GM12873 (cell line): ENCODE results near the gene ATAD3B.

Experiments used
- CTCF ChIP-seq: IDR thresholded peaks from 2 replicates; pipeline ENCODE4 v1.5.1; 2012; ENCODE audit warnings: low read depth, mild to moderate bottlenecking, moderate library complexity, low read length, control low read depth; ENCODE audit not compliant: insufficient read depth; ENCODE audit errors: missing control alignments

ATAD3B gene

GRCh38 chr1:1537626-1538250, 66.2 kb downstream of the ATAD3B start:
- no peak for TF ChIP-seq CTCF

- no peak for TF ChIP-seq CTCF
Observed at GRCh38 chr1:1538334-1538733, 66.8 kb downstream of the ATAD3B start.

- TF ChIP-seq CTCF = no peak
Observed at GRCh38 chr1:1538989-1539309, 67.4 kb downstream of the ATAD3B start.

- no peak for TF ChIP-seq CTCF
Observed at GRCh38 chr1:1539310-1540089, 67.9 kb downstream of the ATAD3B start.

GRCh38 chr1:1540090-1540817, 68.7 kb downstream of the ATAD3B start, which contains the start of gene TMEM240:
TMEM240 (minus strand) TSS chr1:1540624; CDS start chr1:1540346, 278 bp downstream.
- no peak for TF ChIP-seq CTCF

GRCh38 chr1:1540818-1541628, 69.5 kb downstream of the ATAD3B start:
- TF ChIP-seq CTCF = no peak
